ENCODE results near the gene TCF12.

Gene TCF12

DNA sequence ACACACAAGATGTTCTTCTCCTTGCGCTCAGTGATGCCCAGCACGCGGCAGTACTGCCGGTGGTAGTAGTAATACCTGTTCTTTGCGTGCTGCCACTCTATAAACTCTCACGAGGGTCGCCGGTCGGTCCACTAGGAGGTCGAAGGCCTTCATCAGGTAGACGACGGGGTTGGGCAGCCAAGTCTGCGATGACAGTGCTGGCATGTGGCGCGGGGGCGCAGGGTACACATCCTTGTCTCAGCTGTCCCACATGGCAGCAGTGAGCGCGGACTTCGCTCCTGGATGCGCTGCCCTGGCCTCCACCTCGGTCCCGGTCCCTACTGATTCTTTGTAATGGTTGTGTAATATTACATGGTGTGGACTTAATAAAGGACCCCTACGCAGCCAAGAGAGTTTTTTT lies 407.8 kb downstream of the TCF12 start:
- TF ChIP-seq, protein P1, sequence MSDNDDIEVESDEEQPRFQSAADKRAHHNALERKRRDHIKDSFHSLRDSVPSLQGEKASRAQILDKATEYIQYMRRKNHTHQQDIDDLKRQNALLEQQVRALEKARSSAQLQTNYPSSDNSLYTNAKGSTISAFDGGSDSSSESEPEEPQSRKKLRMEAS (IDR thresholded peaks at IDR 0.05) = no peak
- TF ChIP-seq, protein P2, sequence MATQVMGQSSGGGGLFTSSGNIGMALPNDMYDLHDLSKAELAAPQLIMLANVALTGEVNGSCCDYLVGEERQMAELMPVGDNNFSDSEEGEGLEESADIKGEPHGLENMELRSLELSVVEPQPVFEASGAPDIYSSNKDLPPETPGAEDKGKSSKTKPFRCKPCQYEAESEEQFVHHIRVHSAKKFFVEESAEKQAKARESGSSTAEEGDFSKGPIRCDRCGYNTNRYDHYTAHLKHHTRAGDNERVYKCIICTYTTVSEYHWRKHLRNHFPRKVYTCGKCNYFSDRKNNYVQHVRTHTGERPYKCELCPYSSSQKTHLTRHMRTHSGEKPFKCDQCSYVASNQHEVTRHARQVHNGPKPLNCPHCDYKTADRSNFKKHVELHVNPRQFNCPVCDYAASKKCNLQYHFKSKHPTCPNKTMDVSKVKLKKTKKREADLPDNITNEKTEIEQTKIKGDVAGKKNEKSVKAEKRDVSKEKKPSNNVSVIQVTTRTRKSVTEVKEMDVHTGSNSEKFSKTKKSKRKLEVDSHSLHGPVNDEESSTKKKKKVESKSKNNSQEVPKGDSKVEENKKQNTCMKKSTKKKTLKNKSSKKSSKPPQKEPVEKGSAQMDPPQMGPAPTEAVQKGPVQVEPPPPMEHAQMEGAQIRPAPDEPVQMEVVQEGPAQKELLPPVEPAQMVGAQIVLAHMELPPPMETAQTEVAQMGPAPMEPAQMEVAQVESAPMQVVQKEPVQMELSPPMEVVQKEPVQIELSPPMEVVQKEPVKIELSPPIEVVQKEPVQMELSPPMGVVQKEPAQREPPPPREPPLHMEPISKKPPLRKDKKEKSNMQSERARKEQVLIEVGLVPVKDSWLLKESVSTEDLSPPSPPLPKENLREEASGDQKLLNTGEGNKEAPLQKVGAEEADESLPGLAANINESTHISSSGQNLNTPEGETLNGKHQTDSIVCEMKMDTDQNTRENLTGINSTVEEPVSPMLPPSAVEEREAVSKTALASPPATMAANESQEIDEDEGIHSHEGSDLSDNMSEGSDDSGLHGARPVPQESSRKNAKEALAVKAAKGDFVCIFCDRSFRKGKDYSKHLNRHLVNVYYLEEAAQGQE (IDR thresholded peaks at IDR 0.05; ENCODE audit: low read depth) = no peak
- no peak for TF ChIP-seq FOXM1 (IDR thresholded peaks at IDR 0.05; ENCODE audit: borderline replicate concordance, low read depth)
- no peak for TF ChIP-seq RAD21 (IDR thresholded peaks at IDR 0.05; ENCODE audit: low read depth)
- no peak for TF ChIP-seq NFIC (IDR thresholded peaks at IDR 0.05)
- no peak for TF ChIP-seq EP300 (IDR thresholded peaks at IDR 0.05; ENCODE audit: borderline replicate concordance)
- no peak for TF ChIP-seq ZBTB7A (IDR thresholded peaks at IDR 0.05; ENCODE audit: low read depth)
- no peak for TF ChIP-seq TAF1 (IDR thresholded peaks at IDR 0.05; ENCODE audit: low read depth)

DNA sequence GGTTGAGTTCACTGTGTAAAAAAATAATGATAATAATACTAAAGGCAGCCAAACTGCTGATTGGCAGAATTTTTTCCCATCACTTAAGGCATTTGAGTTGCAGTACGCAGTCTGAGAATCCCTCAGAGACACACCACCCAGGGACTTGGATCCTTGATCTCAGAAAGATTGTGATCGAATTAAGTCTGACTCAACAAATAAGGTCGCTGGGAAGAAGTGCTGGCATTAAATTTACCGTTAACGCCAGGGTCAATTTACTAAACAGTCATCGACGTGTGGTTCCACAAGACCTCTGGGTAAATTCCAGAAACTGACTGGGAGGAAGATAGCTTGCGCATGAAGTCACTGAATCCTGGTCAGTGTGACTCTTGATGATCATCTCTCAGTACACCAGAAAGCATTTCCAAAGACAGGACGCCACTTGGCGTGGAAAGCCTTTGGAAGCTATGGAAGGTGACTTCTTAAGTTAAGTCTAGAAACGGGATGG lies 409.6 kb downstream of the TCF12 start:
- no peak for TF ChIP-seq FOXM1 (IDR thresholded peaks at IDR 0.05; ENCODE audit: borderline replicate concordance, low read depth)
- no peak for TF ChIP-seq TEAD4 (IDR thresholded peaks at IDR 0.05)
- TF ChIP-seq ZBTB7A (IDR thresholded peaks at IDR 0.05; ENCODE audit: low read depth) = no peak
- TF ChIP-seq NFIC (IDR thresholded peaks at IDR 0.05) = no peak
- no peak for TF ChIP-seq CEBPB (IDR thresholded peaks at IDR 0.05)
- TF ChIP-seq YY1 (IDR thresholded peaks at IDR 0.05; ENCODE audit: low read depth) = no peak
- TF ChIP-seq, protein P3, sequence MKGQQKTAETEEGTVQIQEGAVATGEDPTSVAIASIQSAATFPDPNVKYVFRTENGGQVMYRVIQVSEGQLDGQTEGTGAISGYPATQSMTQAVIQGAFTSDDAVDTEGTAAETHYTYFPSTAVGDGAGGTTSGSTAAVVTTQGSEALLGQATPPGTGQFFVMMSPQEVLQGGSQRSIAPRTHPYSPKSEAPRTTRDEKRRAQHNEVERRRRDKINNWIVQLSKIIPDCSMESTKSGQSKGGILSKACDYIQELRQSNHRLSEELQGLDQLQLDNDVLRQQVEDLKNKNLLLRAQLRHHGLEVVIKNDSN (IDR thresholded peaks at IDR 0.05) = no peak
- TF ChIP-seq EGR1 (IDR thresholded peaks at IDR 0.05) = no peak
- TF ChIP-seq EP300 (IDR thresholded peaks at IDR 0.05; ENCODE audit: borderline replicate concordance) = no peak
- no peak for TF ChIP-seq CREB1 (IDR thresholded peaks at IDR 0.05; ENCODE audit: low read depth)
- TF ChIP-seq, protein P2 (IDR thresholded peaks at IDR 0.05; ENCODE audit: low read depth) = no peak
- no peak for TF ChIP-seq RAD21 (IDR thresholded peaks at IDR 0.05; ENCODE audit: low read depth)
- TF ChIP-seq, protein P1 (IDR thresholded peaks at IDR 0.05) = no peak
- TF ChIP-seq TCF12 (IDR thresholded peaks at IDR 0.05; ENCODE audit: low read depth) = no peak
- no peak for TF ChIP-seq TAF1 (IDR thresholded peaks at IDR 0.05; ENCODE audit: low read depth)

DNA sequence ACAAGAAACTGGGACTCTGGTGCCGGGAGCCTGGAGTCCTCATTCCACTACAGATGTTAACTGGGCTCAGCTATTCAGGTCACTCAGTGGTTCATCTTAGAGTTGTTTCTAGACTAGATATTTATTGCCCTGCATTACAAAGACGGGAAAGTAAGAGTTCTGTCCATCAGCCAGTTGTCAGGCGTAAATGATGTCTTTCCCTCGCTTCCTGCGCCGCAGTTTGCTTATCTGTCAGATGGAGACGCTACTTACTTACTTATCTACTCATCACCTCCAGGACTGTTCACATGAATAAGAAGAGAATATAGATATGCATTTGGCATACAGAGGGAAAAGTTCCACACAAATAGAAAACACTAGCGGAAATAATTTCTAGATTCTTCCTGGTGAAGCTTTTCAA lies 410.0 kb downstream of the TCF12 start:
- TF ChIP-seq TAF1 (IDR thresholded peaks at IDR 0.05; ENCODE audit: low read depth) (no peak), ZBTB7A (IDR thresholded peaks at IDR 0.05; ENCODE audit: low read depth) (no peak), RAD21 (IDR thresholded peaks at IDR 0.05; ENCODE audit: low read depth) (no peak), TEAD4 (IDR thresholded peaks at IDR 0.05) (no peak), FOXM1 (IDR thresholded peaks at IDR 0.05; ENCODE audit: borderline replicate concordance, low read depth) (no peak), EP300 (IDR thresholded peaks at IDR 0.05; ENCODE audit: borderline replicate concordance) (no peak), YY1 (IDR thresholded peaks at IDR 0.05; ENCODE audit: low read depth) (no peak), EGR1 (IDR thresholded peaks at IDR 0.05) (no peak), CEBPB (IDR thresholded peaks at IDR 0.05) (no peak), NFIC (IDR thresholded peaks at IDR 0.05) (no peak), CREB1 (IDR thresholded peaks at IDR 0.05; ENCODE audit: low read depth) (no peak), TCF12 (IDR thresholded peaks at IDR 0.05; ENCODE audit: low read depth) (no peak)
- TF ChIP-seq, protein P1 (IDR thresholded peaks at IDR 0.05) = no peak
- TF ChIP-seq, protein P3 (IDR thresholded peaks at IDR 0.05) = no peak
- TF ChIP-seq, protein P2 (IDR thresholded peaks at IDR 0.05; ENCODE audit: low read depth) = no peak

DNA sequence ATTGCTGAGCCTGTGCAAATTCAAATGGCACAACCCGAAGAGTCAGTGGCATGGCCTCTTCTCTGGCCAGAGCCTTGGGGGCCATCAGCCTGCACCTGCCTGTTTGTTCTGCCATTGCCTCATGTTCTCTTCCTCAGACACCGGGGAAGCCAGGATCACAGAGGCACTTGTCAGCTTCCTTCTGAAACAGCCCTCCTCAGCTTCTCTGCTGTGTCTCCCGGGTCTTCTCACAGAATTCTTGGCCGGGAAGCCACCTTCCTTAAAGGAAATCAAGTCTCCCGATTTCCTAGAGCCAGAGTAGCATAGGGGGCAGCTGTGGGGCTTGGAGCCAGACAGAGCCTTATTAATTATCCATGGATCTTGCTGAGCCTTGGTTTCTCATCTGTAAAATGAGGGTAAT lies 410.5 kb downstream of the TCF12 start:
- TF ChIP-seq, protein P3 (IDR thresholded peaks at IDR 0.05) = no peak
- TF ChIP-seq TEAD4 (IDR thresholded peaks at IDR 0.05) (no peak), RAD21 (IDR thresholded peaks at IDR 0.05; ENCODE audit: low read depth) (no peak), YY1 (IDR thresholded peaks at IDR 0.05; ENCODE audit: low read depth) (no peak), CEBPB (IDR thresholded peaks at IDR 0.05) (no peak), EGR1 (IDR thresholded peaks at IDR 0.05) (no peak), ZBTB7A (IDR thresholded peaks at IDR 0.05; ENCODE audit: low read depth) (no peak), NFIC (IDR thresholded peaks at IDR 0.05) (no peak), TCF12 (IDR thresholded peaks at IDR 0.05; ENCODE audit: low read depth) (no peak), EP300 (IDR thresholded peaks at IDR 0.05; ENCODE audit: borderline replicate concordance) (no peak), FOXM1 (IDR thresholded peaks at IDR 0.05; ENCODE audit: borderline replicate concordance, low read depth) (no peak), TAF1 (IDR thresholded peaks at IDR 0.05; ENCODE audit: low read depth) (no peak), CREB1 (IDR thresholded peaks at IDR 0.05; ENCODE audit: low read depth) (no peak)
- TF ChIP-seq, protein P1 (IDR thresholded peaks at IDR 0.05) = no peak
